Thoracic aorta (tissue), 2 donors: ENCODE results near the gene LMBR1. TPM values are rescaled to one million over a fixed set of nuclear protein-coding genes. Genes with fewer than 3 reads are reported as not detected.

Experiments
- ATAC-seq: fragments of 150-250 bp; one replicate; pipeline ENCODE4 v1.8.0; 2017; ENCODE audit warnings: low read depth; ENCODE audit not compliant: insufficient number of reproducible peaks, low FRiP score
- DNase-seq: peaks from one replicate; pipeline ENCODE4 v3.0.0-alpha.2; 2020; ENCODE audit warnings: low spot score
- H3K27ac ChIP-seq, 2 donors: fragments of 200-600 bp; sonication (generic); 1 replicate in 1 of 2; 2 replicates in 1 of 2; pipeline ENCODE4 v1.5.1; 2016; ENCODE audit warnings: mild to moderate bottlenecking in 2 of 2, moderate library complexity in 2 of 2
- H3K27me3 ChIP-seq: fragments of 200-600 bp; sonication (generic); replicated peaks from 2 replicates; pipeline ENCODE4 v1.6.0; 2016; ENCODE audit warnings: mild to moderate bottlenecking; ENCODE audit not compliant: insufficient read depth
- H3K36me3 ChIP-seq: fragments of 200-600 bp; sonication (generic); one replicate; pipeline ENCODE4 v1.5.1; 2016
- H3K4me1 ChIP-seq, 2 donors: fragments of 200-600 bp; sonication (generic); 1 replicate in 1 of 2; 2 replicates in 1 of 2; pipeline versions ENCODE4 v1.5.1 to v1.6.0; 2016; ENCODE audit warnings: low read depth in 2 of 2, mild to moderate bottlenecking in 1 of 2; ENCODE audit not compliant: control insufficient read depth in 1 of 2
- H3K4me3 ChIP-seq: fragments of 200-600 bp; sonication (generic); 2 replicates; pipeline ENCODE4 v1.5.1; 2016; ENCODE audit warnings: mild to moderate bottlenecking
- H3K9me3 ChIP-seq: fragments of 200-600 bp; sonication (generic); 2 replicates; pipeline ENCODE4 v1.5.1; 2016
- CTCF ChIP-seq: fragments of 200-600 bp; sonication (generic); IDR thresholded peaks from one replicate; pipeline ENCODE4 v1.5.1; 2019; ENCODE audit warnings: antibody characterized with exemption
- total RNA-seq, 2 donors: library from RNA; depleted of rRNA; stranded (reverse); fragments of >200 nt; gene quantifications; one replicate each; pipeline versions ENCODE4 v1.1.0 to v1.2.3, GENCODE V29; 2016

The LMBR1 gene
- total RNA-seq, 2 donors from 2014 or later = 54.3 to 56.6 TPM

DNA sequence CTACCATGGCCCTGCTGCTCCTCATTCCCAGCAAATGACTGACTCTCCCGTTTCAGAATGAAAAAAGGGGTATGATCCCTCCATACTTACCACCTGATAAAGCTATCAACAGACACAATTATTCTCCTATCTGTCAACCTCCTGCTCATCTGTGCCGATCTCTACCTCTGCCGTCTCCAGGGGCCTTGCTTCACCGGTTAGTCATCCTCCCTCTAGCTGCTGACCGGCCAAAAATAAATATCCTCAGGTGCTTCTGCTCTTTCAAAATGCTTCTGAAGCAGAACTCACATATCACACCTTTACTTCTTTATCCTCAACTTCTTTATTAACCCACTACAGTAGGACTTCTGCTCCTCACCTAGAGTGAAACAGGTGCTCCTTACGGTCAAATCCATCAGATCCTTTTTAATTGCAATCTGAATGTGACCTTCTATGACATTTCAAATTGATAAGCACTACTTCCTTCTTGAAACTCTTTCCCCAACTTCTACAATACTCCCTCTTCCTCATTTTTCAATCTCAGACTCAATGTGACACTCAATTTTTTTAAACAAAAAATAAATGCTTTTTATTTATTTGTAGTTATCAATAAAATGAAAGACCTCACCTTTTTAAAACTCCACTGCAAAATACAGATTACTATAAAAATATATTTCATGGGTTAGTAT lies 63.2 kb downstream of the LMBR1 start:
- DNase-seq = no peak
- Histone ChIP-seq H3K27me3 (no peaks in the 10 kb centered on the region), H3K4me3 (no peak overlapping the region), H3K27ac (no peak overlapping the region), H3K4me1 (no peaks in the 10 kb centered on the region), H3K36me3 (peaks cover 8% of the 10 kb centered on the region), H3K9me3 (no peaks in the 10 kb centered on the region)
- ATAC-seq = no peak
- no peak for TF ChIP-seq CTCF

- Histone ChIP-seq H3K27me3 (no peaks in the 10 kb centered on the region), H3K9me3 (no peaks in the 10 kb centered on the region), H3K36me3 (peaks cover 3% of the 10 kb centered on the region), H3K27ac (no peak overlapping the region), H3K4me1 (no peaks in the 10 kb centered on the region), H3K4me3 (no peak overlapping the region)
- TF ChIP-seq CTCF = no peak
- DNase-seq = no peak
- no peak for ATAC-seq
Observed at GRCh38 chr7:156827587-156828203, 65.3 kb downstream of the LMBR1 start.

DNA sequence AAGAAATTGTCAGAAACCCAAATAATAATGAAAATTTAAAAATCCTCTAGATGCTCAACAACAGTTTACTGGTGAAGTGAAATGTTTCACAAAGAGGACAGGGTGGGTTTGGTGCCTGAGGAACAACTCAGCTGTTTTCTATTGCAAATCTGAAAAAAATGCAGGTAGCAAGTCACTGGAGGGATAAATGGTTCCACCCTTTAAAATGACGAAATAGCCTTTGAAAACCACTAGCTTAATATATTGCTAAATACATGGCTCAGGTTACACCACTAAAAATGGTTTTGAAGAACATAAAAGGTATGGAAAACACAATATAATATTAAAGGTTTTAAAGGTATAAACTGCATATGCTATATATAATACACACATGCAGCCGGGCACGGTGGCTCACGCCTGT lies 69.5 kb downstream of the LMBR1 start:
- ATAC-seq (no peak), DNase-seq (no peak)
- TF ChIP-seq CTCF = no peak
- no peaks in the 10 kb centered on the region for H3K9me3 ChIP-seq
- H3K27me3 ChIP-seq = no peaks in the 10 kb centered on the region
- no peaks in the 10 kb centered on the region for H3K36me3 ChIP-seq
- no peaks in the 10 kb centered on the region for H3K4me1 ChIP-seq
- no peak overlapping the region for H3K4me3 ChIP-seq
- H3K27ac ChIP-seq = no peak overlapping the region

DNA sequence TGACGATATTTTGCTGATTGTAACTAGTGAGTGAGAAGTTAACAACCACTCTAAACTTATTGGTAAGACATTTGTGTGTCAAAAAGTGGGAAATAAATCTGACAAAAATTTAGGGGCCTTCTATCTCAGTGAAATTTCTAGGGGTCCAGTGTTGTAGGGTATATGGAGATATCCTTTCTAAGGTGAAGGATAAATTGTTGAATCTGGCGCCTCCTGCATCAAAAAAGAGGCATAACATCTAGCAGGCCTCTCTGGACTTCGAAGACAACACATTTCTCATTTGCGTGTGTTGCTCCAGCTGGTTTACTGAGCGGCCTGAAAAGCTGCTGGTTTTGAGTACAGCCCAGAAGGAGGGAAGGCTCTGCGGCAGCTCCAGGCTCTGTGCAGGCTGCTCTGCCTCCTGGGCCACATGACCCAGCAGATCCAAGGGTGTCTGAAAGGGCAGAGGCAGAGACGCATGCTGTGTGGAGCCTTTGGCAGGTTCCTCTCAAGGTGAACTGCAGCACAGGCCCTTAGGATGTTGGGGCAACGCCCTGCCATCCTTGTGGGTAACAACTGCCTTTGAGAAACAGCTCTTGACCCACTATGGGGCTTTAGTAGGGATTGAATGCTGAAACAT lies 72.4 kb downstream of the LMBR1 start:
- Histone ChIP-seq H3K4me3 (no peak overlapping the region), H3K36me3 (no peaks in the 10 kb centered on the region), H3K27ac (no peak overlapping the region), H3K4me1 (no peaks in the 10 kb centered on the region), H3K27me3 (no peaks in the 10 kb centered on the region), H3K9me3 (no peaks in the 10 kb centered on the region)
- ATAC-seq = no peak
- no peak for DNase-seq
- TF ChIP-seq CTCF = no peak

- no peak overlapping the region for H3K27ac ChIP-seq
- no peaks in the 10 kb centered on the region for H3K4me1 ChIP-seq
- no peak for TF ChIP-seq CTCF
- H3K4me3 ChIP-seq = no peak overlapping the region
- no peak for DNase-seq
- no peaks in the 10 kb centered on the region for H3K9me3 ChIP-seq
- no peaks in the 10 kb centered on the region for H3K27me3 ChIP-seq
- H3K36me3 ChIP-seq = no peaks in the 10 kb centered on the region
- ATAC-seq = no peak
Observed at GRCh38 chr7:156819733-156820295, 73.2 kb downstream of the LMBR1 start.
